Muscle layer of colon (tissue), 2 donors: Measurements from ENCODE around the gene ZSWIM1.
A peak's percentile ranks its signal among the peaks of the same experiment; 100 is the strongest.

Experiments
- H3K27ac ChIP-seq: one replicate; pipeline ENCODE4 v1.7.0; 2013; ENCODE audit warnings: low read depth, mild to moderate bottlenecking, low read length, moderate library complexity
- H3K27me3 ChIP-seq, 2 donors: one replicate each; pipeline ENCODE4 v1.7.0; 2013; ENCODE audit warnings: low read length in 2 of 2, mild to moderate bottlenecking in 2 of 2; ENCODE audit not compliant: insufficient read depth in 2 of 2, control insufficient read depth in 1 of 2
- H3K36me3 ChIP-seq: one replicate; pipeline ENCODE4 v1.7.0; 2013; ENCODE audit warnings: mild to moderate bottlenecking, low read length; ENCODE audit not compliant: insufficient read depth
- H3K4me1 ChIP-seq: one replicate; pipeline ENCODE4 v1.7.0; 2013; ENCODE audit warnings: mild to moderate bottlenecking, low read length; ENCODE audit not compliant: insufficient read depth
- H3K4me3 ChIP-seq, 2 donors: one replicate each; pipeline ENCODE4 v1.7.0; 2013; ENCODE audit warnings: low read length in 2 of 2, low read depth in 1 of 2, mild to moderate bottlenecking in 1 of 2, moderate library complexity in 1 of 2
- H3K9ac ChIP-seq: one replicate; pipeline ENCODE4 v1.7.0; 2013; ENCODE audit warnings: low read length
- H3K9me3 ChIP-seq: one replicate; pipeline ENCODE4 v1.7.0; 2013; ENCODE audit warnings: mild to moderate bottlenecking, low read length
- donor health status: abdominal sarcoma.
- donor health status: Adenocarcinoma of cecum.

Gene ZSWIM1

DNA sequence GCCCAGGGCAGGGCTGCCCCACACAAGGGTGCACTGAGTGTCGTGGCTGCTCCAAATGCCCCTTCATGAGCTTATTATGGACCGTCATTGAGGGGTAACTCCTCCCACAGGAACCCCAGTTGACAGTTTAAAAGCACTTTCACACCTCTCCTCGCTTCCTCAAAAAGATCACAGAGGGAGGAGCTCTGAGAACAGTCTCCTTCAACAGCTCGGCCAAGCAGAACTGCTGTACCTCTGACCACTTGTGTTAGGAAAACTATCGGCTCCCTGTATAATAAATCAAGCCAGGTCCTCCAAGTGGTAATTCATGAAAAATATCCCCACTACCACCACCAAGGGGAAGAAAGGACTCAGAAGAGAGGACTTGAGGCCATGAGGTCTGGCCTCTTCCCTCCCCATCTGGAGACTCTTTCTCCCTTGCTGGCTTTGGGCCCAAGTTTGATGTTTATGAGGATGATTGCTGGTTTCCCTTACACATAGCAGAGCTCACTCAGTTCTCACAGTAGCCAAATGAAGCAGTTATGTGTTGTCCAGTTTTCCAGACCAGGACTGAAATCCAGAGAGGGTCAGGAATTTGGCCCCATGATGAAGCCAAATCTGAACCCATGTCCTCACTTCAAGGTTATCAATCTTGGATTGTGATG lies 38.7 kb upstream of the ZSWIM1 start:
- no peak overlapping the region for H3K9ac ChIP-seq
- H3K27ac ChIP-seq, result peak overlapping the region; percentile 13
- peaks cover 52% of the 10 kb centered on the region for H3K36me3 ChIP-seq
- peaks cover 39% of the 10 kb centered on the region for H3K4me1 ChIP-seq
- no peaks in the 10 kb centered on the region for H3K27me3 ChIP-seq
- H3K9me3 ChIP-seq, result no peaks in the 10 kb centered on the region
- H3K4me3 ChIP-seq, result peak overlapping the region in 1 of 2 donors; percentile 9

DNA sequence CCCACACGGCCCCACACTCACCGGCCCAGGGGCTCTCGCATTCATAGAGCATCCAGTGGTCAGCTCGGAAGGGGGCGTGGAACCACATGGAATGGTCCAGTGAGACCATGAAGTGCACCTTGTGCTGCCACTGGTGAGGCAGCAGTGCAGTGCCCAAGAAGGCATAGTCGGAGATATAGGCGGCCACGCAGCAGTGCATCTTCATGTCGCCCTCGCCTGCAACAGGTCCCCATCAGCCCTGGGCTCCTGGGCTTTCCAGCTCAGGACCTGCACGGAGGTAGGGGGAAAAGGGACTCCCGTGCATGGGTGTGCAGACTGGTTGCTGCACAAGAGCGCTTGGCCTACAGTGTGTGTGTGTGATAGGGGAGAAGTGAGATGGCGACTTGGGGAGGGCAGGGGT lies 37.5 kb upstream of the ZSWIM1 start:
- no peak overlapping the region for H3K9ac ChIP-seq
- H3K9me3 ChIP-seq, result no peaks in the 10 kb centered on the region
- no peaks in the 10 kb centered on the region for H3K27me3 ChIP-seq
- H3K36me3 ChIP-seq, result peaks cover 59% of the 10 kb centered on the region
- no peak overlapping the region for H3K27ac ChIP-seq
- H3K4me3 ChIP-seq, result no peak overlapping the region
- peaks cover 37% of the 10 kb centered on the region for H3K4me1 ChIP-seq

DNA sequence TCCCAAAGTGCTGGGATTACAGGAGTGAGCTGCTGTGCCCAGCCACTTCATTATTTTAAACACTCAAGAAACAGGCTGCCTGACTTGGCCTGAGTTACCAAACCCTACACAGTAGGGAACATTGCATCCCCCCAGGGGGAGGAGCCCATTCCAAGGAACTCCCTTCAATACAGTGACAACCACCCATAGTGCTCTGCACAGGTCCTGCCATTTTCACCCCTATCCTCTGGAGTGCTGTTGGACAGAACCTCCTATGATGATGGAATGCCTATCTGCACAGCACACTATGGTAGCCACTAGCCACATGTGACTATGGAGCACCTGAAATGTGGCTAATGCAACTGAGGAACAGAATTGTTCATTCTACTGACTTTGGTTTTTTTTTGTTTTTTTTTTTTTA lies 35.6 kb upstream of the ZSWIM1 start:
- Histone ChIP-seq H3K9ac (no peak overlapping the region), H3K27me3 (no peaks in the 10 kb centered on the region), H3K36me3 (peaks cover 62% of the 10 kb centered on the region), H3K4me3 (no peak overlapping the region), H3K4me1 (peaks cover 37% of the 10 kb centered on the region), H3K27ac (no peak overlapping the region), H3K9me3 (no peaks in the 10 kb centered on the region)

DNA sequence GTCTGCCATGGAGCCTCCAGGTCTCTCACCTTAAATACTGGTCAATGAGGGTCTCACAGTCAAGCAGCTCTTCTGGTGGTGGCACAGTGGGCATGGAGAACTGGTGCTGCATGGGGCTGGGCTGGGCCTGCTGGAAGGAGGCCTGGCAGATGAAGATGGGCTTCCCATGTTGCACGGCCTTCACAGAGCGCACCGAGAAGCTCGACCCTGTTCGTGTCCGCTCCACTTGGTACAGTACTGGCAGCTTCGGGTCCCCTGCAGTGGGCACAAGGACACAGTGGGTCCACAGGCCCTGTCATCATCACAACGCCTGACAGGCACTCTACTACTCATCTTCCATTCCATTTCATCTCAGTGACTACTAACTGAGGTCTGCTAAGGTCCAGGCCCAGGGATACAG lies 32.6 kb upstream of the ZSWIM1 start:
- H3K4me1 ChIP-seq, result peaks cover 12% of the 10 kb centered on the region
- peaks cover 64% of the 10 kb centered on the region for H3K36me3 ChIP-seq
- no peak overlapping the region for H3K4me3 ChIP-seq
- no peaks in the 10 kb centered on the region for H3K27me3 ChIP-seq
- H3K27ac ChIP-seq, result no peak overlapping the region
- H3K9ac ChIP-seq, result no peak overlapping the region
- no peaks in the 10 kb centered on the region for H3K9me3 ChIP-seq

DNA sequence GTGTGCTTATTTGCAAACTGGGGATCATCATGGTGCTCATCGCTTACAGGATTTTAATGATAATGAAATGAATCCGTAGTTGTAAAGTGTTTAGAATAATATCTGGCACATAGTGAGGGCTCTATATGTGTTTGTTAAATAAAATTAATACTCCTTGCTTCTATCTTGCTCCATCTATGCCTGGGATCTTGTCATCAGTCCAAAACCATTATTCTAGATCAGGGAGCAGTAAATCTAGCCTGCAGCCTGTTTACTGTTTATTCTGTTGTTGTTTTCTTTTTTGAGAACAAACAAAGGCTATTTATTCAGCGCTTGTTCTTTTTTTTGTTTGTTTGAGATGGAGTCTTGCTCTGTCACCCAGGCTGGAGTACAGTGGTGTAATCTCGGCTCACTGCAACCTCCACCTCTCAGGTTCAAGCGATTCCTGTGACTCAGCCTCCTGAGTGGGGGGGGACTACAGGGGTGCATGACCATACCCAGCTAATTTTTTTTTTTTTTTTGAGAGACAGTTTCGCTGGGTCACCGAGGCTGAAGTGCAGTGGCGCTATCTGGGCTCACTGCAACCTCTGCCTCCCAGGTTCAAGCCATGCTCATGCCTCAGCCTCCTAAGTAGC lies 32.0 kb upstream of the ZSWIM1 start:
- H3K9ac ChIP-seq, result no peak overlapping the region
- no peaks in the 10 kb centered on the region for H3K27me3 ChIP-seq
- no peak overlapping the region for H3K27ac ChIP-seq
- H3K9me3 ChIP-seq, result no peaks in the 10 kb centered on the region
- peaks cover 5% of the 10 kb centered on the region for H3K4me1 ChIP-seq
- peaks cover 62% of the 10 kb centered on the region for H3K36me3 ChIP-seq
- no peak overlapping the region for H3K4me3 ChIP-seq

DNA sequence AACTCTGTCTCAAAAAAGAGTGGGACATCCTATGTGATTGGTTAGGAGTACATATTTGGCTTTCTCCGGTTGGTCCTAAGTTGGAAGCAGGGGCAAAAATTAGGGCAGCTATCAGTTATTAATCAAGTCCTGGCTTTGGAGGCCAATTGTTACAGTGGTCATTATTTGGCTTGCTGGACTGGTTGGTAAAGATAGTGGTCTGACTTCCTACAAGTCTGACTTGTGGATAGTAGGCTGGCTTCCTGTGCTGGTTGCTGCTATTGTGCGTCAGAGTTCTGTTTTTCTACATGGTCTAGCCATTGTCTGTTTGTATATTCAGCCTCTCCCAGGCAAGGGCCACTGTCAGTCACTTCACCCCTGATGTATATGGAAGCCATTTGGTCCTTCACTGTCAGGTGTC lies 30.8 kb upstream of the ZSWIM1 start:
- Histone ChIP-seq H3K27ac (no peak overlapping the region), H3K27me3 (no peaks in the 10 kb centered on the region), H3K9ac (no peak overlapping the region), H3K4me3 (no peak overlapping the region), H3K4me1 (peaks cover 11% of the 10 kb centered on the region), H3K9me3 (no peaks in the 10 kb centered on the region), H3K36me3 (peaks cover 63% of the 10 kb centered on the region)

DNA sequence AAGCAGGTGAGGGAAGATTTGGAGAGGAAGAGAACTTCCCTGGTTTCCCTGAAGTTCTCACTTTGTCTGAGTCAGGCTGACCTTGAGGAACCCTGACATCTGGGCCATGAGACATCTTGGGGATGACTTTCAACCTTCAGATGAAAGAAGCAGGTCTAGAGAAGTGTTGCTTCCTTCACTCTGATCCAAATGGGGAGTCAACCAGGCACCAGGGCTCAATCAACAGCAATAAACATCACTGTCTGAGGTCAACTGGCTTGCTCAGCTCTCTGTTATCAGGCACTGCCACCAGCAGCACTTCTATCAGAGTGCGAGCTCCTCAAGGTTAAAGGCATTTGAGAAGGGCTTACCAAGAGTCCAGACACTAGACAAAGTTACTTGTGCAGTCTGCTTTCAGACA lies 30.1 kb upstream of the ZSWIM1 start:
- Histone ChIP-seq H3K27me3 (no peaks in the 10 kb centered on the region), H3K36me3 (peaks cover 59% of the 10 kb centered on the region), H3K9ac (no peak overlapping the region), H3K4me3 (no peak overlapping the region), H3K27ac (no peak overlapping the region), H3K9me3 (no peaks in the 10 kb centered on the region), H3K4me1 (peaks cover 14% of the 10 kb centered on the region)

DNA sequence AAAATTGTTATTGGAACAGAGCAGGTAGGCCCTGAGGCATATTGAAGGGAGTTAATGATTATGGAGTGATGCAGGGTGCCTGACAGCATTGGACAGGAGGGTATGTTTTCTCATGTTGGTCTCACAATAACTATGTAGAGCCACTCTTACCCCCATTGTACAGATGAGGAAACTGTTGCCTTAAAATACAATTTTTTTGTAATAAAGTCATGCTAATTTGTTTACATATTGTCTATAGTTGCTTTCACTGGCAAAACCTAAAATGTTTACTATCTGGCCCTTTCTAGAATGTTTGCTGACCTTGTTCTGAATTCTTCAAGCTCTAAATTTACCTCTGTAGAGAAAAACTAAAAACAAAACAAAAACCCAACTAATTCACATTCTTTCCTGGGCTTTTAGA lies 29.5 kb upstream of the ZSWIM1 start:
- no peak overlapping the region for H3K27ac ChIP-seq

DNA sequence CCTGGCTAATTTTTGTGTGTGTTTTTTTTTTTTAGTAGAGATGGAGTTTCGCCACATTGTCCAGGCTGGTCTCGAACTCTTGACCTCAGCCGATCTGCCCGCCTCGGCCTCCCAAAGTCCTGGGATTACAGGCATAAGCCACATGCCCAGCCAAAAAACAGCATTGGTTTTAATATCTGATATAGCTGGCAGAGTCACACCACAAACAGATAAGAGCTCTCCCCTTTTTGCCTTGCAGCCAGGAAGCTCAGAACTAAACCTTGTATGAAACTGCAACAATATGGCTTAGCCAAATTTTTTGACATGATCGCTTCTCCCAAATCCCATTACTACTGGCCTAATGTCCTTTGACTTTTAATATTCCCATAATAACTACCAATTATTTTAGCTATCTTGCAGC lies 28.7 kb upstream of the ZSWIM1 start:
- Histone ChIP-seq H3K9me3 (no peaks in the 10 kb centered on the region), H3K27me3 (no peaks in the 10 kb centered on the region), H3K4me3 (no peak overlapping the region), H3K27ac (no peak overlapping the region), H3K36me3 (peaks cover 49% of the 10 kb centered on the region), H3K9ac (no peak overlapping the region), H3K4me1 (peaks cover 18% of the 10 kb centered on the region)

More for the DNA sequence above, 29.5 kb upstream of the ZSWIM1 start:
- Histone ChIP-seq H3K27me3 (no peaks in the 10 kb centered on the region), H3K4me3 (no peak overlapping the region), H3K9me3 (no peaks in the 10 kb centered on the region), H3K36me3 (peaks cover 54% of the 10 kb centered on the region), H3K9ac (no peak overlapping the region), H3K4me1 (peaks cover 16% of the 10 kb centered on the region)

DNA sequence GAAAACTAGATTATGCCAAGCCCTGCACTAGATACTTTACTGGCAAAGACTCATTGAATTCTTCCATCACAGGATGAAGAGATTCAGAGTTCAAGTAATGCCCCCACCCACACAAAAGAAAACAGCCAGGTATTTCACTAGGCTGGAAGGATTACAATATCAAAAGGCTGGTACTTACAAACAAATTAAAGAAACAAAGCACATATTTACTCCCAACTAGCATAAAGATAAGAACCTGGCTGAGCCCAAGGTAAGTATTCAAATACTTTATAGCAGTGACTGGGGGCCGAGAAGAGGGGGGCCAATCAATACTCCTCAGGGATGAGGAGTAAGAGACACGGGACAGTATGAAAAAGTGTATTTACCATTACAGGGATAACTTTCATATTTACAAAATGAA lies 27.5 kb upstream of the ZSWIM1 start:
- Histone ChIP-seq H3K27me3 (no peaks in the 10 kb centered on the region), H3K9ac (no peak overlapping the region), H3K36me3 (peaks cover 42% of the 10 kb centered on the region), H3K4me3 (no peak overlapping the region), H3K9me3 (no peaks in the 10 kb centered on the region), H3K27ac (no peak overlapping the region), H3K4me1 (peaks cover 18% of the 10 kb centered on the region)

DNA sequence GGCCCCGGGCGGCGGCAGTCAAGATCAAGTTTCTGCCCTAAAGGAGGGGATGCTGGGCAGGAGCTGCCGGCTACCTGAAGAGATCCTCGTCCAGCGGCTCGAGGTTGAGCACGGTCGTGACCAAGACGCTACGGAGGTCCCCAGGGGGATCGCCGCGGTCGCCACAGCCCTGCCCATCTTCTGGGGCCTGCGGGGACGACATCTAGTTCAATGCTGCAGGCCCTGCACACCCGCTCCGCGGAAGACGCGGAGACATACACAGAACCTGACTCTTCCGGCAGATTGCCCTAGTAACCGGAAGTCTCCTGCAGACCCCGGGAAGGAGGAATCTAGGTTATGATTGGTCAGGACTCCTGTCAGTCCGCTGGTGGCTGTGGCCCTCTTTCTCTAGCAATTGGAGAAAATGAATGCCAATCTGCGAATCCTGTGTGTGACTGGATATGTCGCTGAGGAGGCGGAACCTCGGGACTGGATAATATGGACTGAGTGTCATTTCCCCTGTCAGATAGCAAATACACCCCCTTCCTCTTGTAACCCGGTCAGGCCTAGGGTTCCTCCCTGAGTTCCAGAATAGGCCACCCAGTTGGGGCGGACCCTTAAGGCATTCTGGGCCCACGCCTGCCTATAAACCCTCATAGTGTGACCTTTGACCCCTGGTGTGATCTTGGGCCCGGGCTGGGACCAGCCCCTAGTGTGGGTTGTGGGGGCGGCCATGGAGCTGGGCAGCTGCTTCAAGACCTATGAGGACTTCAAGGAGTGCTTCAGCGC lies 23.7 kb upstream of the ZSWIM1 start, which contains the start of the genes ACOT8 and ZSWIM3:
Gene ACOT8 (minus strand): TSS at position 279 of the 768 bp plus-strand sequence. CDS start 77 bp downstream, at position 202.
Gene ZSWIM3 (plus strand): TSS at position 501 of the 768 bp plus-strand sequence. CDS start 212 bp downstream, at position 713.
- Histone ChIP-seq H3K36me3 (peaks cover 20% of the 10 kb centered on the region), H3K27ac (peak within 1 kb of the TSS; percentile 80), H3K27me3 (no peaks in the 10 kb centered on the region), H3K9me3 (no peaks in the 10 kb centered on the region), H3K9ac (peak within 1 kb of the TSS; percentile 71), H3K4me1 (peaks cover 18% of the 10 kb centered on the region), H3K4me3 (peak within 1 kb of the TSS; percentile 78 to 92)
